SK-N-SH (cell line): ENCODE measurements around the gene MAP7. TPM values are rescaled to one million over a fixed set of nuclear protein-coding genes. Genes with fewer than 3 reads are reported as not detected.

Experiments
- CTCF ChIA-PET: fragments of 300-600, 350-600 bp; formaldehyde crosslinking; extraction: SDS; loops from one replicate; lab custom pipeline; 2021; lab: Yijun Ruan, JAX
- POLR2A ChIA-PET: fragments of 350-600 bp; sonication (Branson Sonifier 250); formaldehyde crosslinking; extraction: SDS; loops from one replicate; lab custom pipeline; 2020; ENCODE audit warnings: antibody characterized with exemption, inconsistent platforms; lab: Yijun Ruan, JAX
- DNase-seq: peaks from one replicate; pipeline ENCODE4 v3.0.0; 2012
- H2AFZ ChIP-seq: fragments of 200-600 bp; sonication (generic); 2 replicates; pipeline ENCODE4 v1.8.1; 2016; ENCODE audit warnings: antibody characterized with exemption, mild to moderate bottlenecking, low read depth
- H3F3A ChIP-seq: fragments of 200-600 bp; sonication (generic); replicated peaks from 2 replicates; pipeline ENCODE3; 2016; ENCODE audit warnings: antibody characterized with exemption, mild to moderate bottlenecking; ENCODE audit not compliant: insufficient read depth
- H3K27ac ChIP-seq, 2 experiments: fragments of 200-500 bp in 1 of 2; fragments of 200-600 bp in 1 of 2; sonication (Bioruptor generic) in 1 of 2; sonication (generic), shearing (Covaris generic) in 1 of 2; 2 replicates each; pipeline versions ENCODE4 v1.5.1 to v1.6.1; 2014 to 2016; ENCODE audit warnings: low read depth in 2 of 2, inconsistent platforms in 1 of 2, low read length in 1 of 2, mild to moderate bottlenecking in 1 of 2, mixed read lengths in 1 of 2
- H3K27me3 ChIP-seq: fragments of 200-600 bp; sonication (generic), shearing (Covaris generic); 2 replicates; pipeline ENCODE4 v1.6.1; 2016; ENCODE audit warnings: mixed run types; ENCODE audit not compliant: insufficient read depth
- H3K36me3 ChIP-seq, 2 experiments: fragments of 200-500 bp in 1 of 2; fragments of 200-600 bp in 1 of 2; sonication (Bioruptor generic) in 1 of 2; sonication (generic) in 1 of 2; replicated peaks in 1 of 2; 2 replicates each; pipeline versions ENCODE3 to v1.5.1; 2014 to 2016; ENCODE audit warnings: low read length in 1 of 2, mild to moderate bottlenecking in 1 of 2; ENCODE audit not compliant: insufficient read depth in 2 of 2, control insufficient read depth in 1 of 2
- H3K4me1 ChIP-seq, 2 experiments: fragments of 200-500 bp in 1 of 2; fragments of 200-600 bp in 1 of 2; sonication (Bioruptor generic) in 1 of 2; sonication (generic), shearing (Covaris generic) in 1 of 2; 2 replicates each; pipeline versions ENCODE4 v1.5.1 to v1.6.1; 2014 to 2016; ENCODE audit warnings: low read depth in 1 of 2, low read length in 1 of 2, mixed run types in 1 of 2; ENCODE audit not compliant: insufficient read depth in 2 of 2, control insufficient read depth in 1 of 2
- H3K4me2 ChIP-seq: fragments of 200-600 bp; sonication (generic), shearing (Covaris generic); 2 replicates; pipeline ENCODE4 v1.6.1; 2017; ENCODE audit warnings: mixed run types
- H3K4me3 ChIP-seq, 2 experiments: fragments of 200-500 bp in 1 of 2; fragments of 200-600 bp in 1 of 2; sonication (Bioruptor generic) in 1 of 2; sonication (generic), shearing (Covaris generic) in 1 of 2; 2 replicates each; pipeline versions ENCODE4 v1.5.1 to v1.8.1; 2014 to 2016; ENCODE audit warnings: low read depth in 2 of 2, inconsistent platforms in 1 of 2, low read length in 1 of 2, mild to moderate bottlenecking in 1 of 2, mixed read lengths in 1 of 2, moderate library complexity in 1 of 2
- H3K79me2 ChIP-seq: fragments of 200-600 bp; sonication (generic); 2 replicates; pipeline ENCODE4 v1.8.1; 2017; ENCODE audit warnings: mild to moderate bottlenecking; ENCODE audit not compliant: insufficient read depth
- H3K9ac ChIP-seq: fragments of 200-600 bp; sonication (generic); 2 replicates; pipeline ENCODE4 v1.6.1; 2017; ENCODE audit warnings: mixed run types
- H3K9me2 ChIP-seq: fragments of 200-600 bp; sonication (generic); 2 replicates; pipeline ENCODE4 v1.6.1; 2017; ENCODE audit warnings: mixed run types
- H3K9me3 ChIP-seq: fragments of 200-600 bp; sonication (generic); 2 replicates; pipeline ENCODE4 v1.6.1; 2017; ENCODE audit warnings: mixed run types, mild to moderate bottlenecking, moderate library complexity
- H4K20me1 ChIP-seq: fragments of 200-600 bp; sonication (generic); 2 replicates; pipeline ENCODE4 v1.6.1; 2017; ENCODE audit warnings: mild to moderate bottlenecking, mixed run types; ENCODE audit not compliant: insufficient read depth
- CHD2 ChIP-seq: fragments of 150-350 bp; IDR thresholded peaks from 2 replicates; pipeline ENCODE4 v1.6.1; 2018; ENCODE audit warnings: low read length; ENCODE audit not compliant: partially characterized antibody
- FOXJ3 ChIP-seq: sonication (generic); formaldehyde crosslinking; IDR thresholded peaks from 2 replicates; pipeline ENCODE4 v1.5.1; 2020; ENCODE audit warnings: mild to moderate bottlenecking, missing genetic modification reagents
- FOXM1 ChIP-seq: IDR thresholded peaks from 2 replicates; pipeline ENCODE4 v1.4.0; 2012; ENCODE audit warnings: low read depth, mild to moderate bottlenecking
- GABPA ChIP-seq: IDR thresholded peaks from 2 replicates; pipeline ENCODE4 v1.4.0; 2012; ENCODE audit warnings: low read depth, mild to moderate bottlenecking
- NFIC ChIP-seq: IDR thresholded peaks from 2 replicates; pipeline ENCODE4 v1.4.0; 2012; ENCODE audit warnings: borderline replicate concordance
- PBX3 ChIP-seq: IDR thresholded peaks from 2 replicates; pipeline ENCODE4; 2012
- RCOR1 ChIP-seq: fragments of 150-350 bp; IDR thresholded peaks from 2 replicates; pipeline ENCODE4 v1.6.1; 2017; ENCODE audit warnings: antibody characterized with exemption, low read length
- REST ChIP-seq: IDR thresholded peaks from 2 replicates; pipeline ENCODE4 v1.6.1; 2012; ENCODE audit warnings: mild to moderate bottlenecking, low read depth, low read length, moderate library complexity
- SMC3 ChIP-seq: IDR thresholded peaks from 2 replicates; pipeline ENCODE4 v1.6.1; 2012; ENCODE audit warnings: low read depth, low read length, improper control_type of control experiment
- TEAD4 ChIP-seq: IDR thresholded peaks from 2 replicates; pipeline ENCODE4 v1.4.0; 2012; ENCODE audit warnings: mild to moderate bottlenecking, borderline replicate concordance; ENCODE audit not compliant: insufficient read depth
- USF1 ChIP-seq: IDR thresholded peaks from 2 replicates; pipeline ENCODE4 v1.4.0; 2012; ENCODE audit warnings: low read depth, borderline replicate concordance
- WGBS: methylation state at CpG from one replicate; pipeline ENCODE4 v1.1.6; 2017; ENCODE audit warnings: low lambda C conversion rate; 5-methylcytosine and 5-hydroxymethylcytosine counted together
- polyA plus RNA-seq, 3 experiments: library from polyadenylated mRNA; depleted of rRNA; stranded (reverse); fragments of >200 nt; gene quantifications; 2 replicates each; pipeline ENCODE4 v1.2.3, GENCODE V29; 2012

The MAP7 gene
- polyA plus RNA-seq, 1 of the 3 experiments (the other 2 are of a cell fraction): 0.76 TPM

GRCh38 chr6:136421537-136422158, 128.6 kb downstream of the MAP7 start (continued):
- no peak for TF ChIP-seq REST
- no peak for TF ChIP-seq SMC3
- TF ChIP-seq FOXJ3 (CRISPR knock-in tag): 0 out of 2 replicates have a peak, but pooled peaks have one; percentile 21

- H3K4me1 ChIP-seq: peaks cover 0 to 12% of the 10 kb centered on the region in 2 experiments; a peak in 2 of 4 replicates
- TF ChIP-seq PBX3: no peak
- no peak for TF ChIP-seq TEAD4
- no peak for TF ChIP-seq RCOR1
- TF ChIP-seq FOXJ3 (CRISPR knock-in tag): no peak
- no peak for TF ChIP-seq NFIC
- no peak for TF ChIP-seq GABPA
- TF ChIP-seq CHD2: no peak
- no peak for TF ChIP-seq REST
- no peak for TF ChIP-seq FOXM1
- TF ChIP-seq USF1: no peak
- TF ChIP-seq, all 33 proteins: peak for 0
- Histone ChIP-seq H3K36me3 (no peaks in the 10 kb centered on the region), H3K9ac (no peak overlapping the region), H4K20me1 (no peaks in the 10 kb centered on the region), H3K79me2 (no peaks in the 10 kb centered on the region), H3K4me2 (no peak overlapping the region), H3K9me2 (no peaks in the 10 kb centered on the region), H2AFZ (no peak overlapping the region), H3K27ac (peak overlapping the region in 1 of 2 experiments; percentile 77; a peak in 2 of 4 replicates), H3K4me3 (no peak overlapping the region), H3K9me3 (no peaks in the 10 kb centered on the region), H3K27me3 (no peaks in the 10 kb centered on the region), H3F3A (no peaks in the 10 kb centered on the region)
- ChIA-PET POLR2A (interaction anchor here (1.6 kb wide), 1 partner anchor 131 kb away, joined by 7 read pairs; the partner anchor contains the start of gene BCLAF1), CTCF (interaction anchor here (0.7 to 1.8 kb wide), 4 partner anchors 9 to 105 kb away, joined by 3 to 5 read pairs (median 3); no protein-coding TSS in a partner anchor)
- WGBS: 61% methylated on average over 3 of the region's 3 CpGs
- DNase-seq: no peak
Measured at GRCh38 chr6:136420853-136421252, 129.4 kb downstream of the MAP7 start.
